COLO829 (cell line): ENCODE measurements around the gene ZSWIM2.
"Not testable (repeated sequence)": the region's sequence is repeated elsewhere in the genome, so short reads cannot be mapped to it uniquely, and the experiment has no call there.

Experiments used
- DNase-seq: peaks from one replicate; pipeline ENCODE4 v3.0.0; 2012; ENCODE audit warnings: low spot score

ZSWIM2 gene, protein sequence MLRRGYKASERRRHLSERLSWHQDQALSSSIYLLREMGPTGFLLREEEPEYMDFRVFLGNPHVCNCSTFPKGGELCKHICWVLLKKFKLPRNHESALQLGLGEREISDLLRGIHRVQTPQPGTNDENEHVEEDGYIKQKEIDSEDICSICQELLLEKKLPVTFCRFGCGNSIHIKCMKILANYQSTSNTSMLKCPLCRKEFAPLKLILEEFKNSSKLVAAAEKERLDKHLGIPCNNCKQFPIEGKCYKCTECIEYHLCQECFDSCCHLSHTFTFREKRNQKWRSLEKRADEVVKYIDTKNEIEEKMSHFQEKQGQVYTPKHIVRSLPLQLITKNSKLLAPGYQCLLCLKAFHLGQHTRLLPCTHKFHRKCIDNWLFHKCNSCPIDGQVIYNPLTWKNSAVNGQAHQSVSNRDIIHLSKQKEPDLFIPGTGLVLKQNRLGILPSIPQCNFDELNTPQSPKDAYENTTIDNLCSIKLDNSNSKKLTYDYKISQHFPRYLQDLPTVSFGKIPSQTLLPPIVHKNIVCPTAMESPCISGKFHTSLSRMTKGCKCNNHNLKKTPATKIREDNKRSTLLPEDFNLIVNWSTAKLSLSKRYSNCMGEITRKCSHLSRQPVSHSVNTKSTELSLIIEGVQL

GRCh38 chr2:186848873-186849578 lies at the start of gene ZSWIM2:
Gene ZSWIM2 (minus strand): TSS chr2:186849170. CDS start chr2:186849130, 40 bp downstream.
- no peak for DNase-seq

- DNase-seq: not testable (repeated sequence)
Measured at GRCh38 chr2:186896220-186896619, 47.2 kb upstream of the ZSWIM2 start.

DNA sequence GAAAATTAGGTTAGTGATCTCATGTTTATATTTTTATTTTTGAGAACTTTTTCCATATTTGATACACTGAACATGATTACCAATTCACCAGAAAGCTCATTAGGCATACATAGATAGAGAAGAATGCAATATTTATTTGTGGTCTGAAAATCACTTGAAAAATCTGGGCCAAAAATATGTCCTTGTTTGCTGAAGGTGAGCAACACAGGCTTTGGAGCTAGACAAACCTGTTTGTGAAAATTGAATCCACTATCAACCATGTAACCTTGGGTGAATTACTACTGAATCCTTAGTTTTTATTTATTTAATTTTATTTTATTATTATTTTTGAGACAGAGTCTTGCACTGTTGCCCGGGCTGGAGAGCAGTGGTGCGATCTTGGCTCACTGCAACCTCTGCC lies 46.5 kb upstream of the ZSWIM2 start:
- no peak for DNase-seq

DNA sequence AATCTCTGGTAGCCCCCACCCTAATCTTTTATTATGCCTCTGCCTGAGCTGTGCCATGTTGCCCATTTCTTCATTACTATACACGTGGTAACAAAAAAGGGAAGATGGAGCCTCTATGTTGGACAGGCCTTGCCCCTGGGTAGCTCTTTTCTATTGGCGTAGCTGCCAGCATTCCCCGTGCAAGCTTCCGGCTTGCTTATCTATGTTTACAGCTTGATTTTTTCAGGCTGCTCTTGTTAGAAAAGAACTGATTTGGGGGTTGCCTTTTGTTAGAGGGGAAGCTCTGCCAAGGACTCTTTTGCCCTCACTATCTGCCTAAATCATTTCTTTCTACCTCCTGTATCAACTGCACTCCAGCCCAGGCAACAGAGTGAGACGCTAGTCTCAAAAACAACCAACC lies 45.5 kb upstream of the ZSWIM2 start:
- no peak for DNase-seq

GRCh38 chr2:186892821-186893220 lies 43.9 kb upstream of the ZSWIM2 start:
- no peak for DNase-seq

GRCh38 chr2:186891185-186891621 lies 42.2 kb upstream of the ZSWIM2 start:
- no peak for DNase-seq

GRCh38 chr2:186889101-186889879 lies 40.3 kb upstream of the ZSWIM2 start:
- no peak for DNase-seq

DNA sequence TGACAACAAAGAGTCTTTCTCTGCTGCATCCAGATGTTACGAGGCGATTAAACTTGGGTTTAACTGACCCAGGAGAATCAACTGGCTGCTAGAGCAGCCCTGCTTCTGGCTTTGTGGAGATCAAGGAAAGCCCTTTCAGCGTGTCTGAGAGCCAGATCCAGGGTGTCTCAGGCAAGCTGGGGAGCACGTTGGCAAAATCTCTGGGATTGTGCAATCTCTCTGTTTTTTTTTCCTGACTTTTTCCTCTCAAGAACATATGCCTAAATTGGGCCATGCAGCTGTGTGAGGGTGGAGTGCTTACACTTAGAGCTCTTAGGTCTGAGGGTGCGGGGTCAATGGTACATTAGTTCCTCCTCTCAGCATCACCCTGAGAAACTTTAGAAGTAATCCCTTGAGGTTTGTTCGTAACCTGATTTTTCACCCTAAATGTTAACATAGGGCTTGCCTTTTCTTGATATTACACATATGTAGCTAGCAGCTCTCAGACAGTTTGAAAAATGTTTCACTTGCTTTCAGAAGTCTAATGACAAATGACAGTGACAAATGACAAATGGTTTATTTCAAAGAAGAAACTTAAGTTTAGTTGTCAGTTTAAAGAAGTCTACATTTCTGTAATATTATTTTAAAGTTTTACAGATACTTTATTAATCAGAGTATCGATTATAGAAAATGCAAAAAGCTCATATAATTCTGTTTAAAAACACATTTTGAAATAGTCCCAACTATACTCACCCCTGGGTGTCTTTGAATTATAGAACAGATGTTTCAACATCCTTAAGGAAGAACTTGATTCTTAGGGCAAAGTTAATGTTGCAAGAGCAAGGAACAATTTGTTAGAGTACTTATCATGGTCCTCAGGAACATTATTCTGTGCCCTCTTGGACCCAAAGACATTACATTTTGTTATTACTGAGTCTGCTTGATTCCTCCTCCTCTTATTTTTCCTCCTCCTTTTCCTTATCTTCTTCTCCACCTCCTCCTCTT lies 38.4 kb upstream of the ZSWIM2 start:
- no peak for DNase-seq

DNA sequence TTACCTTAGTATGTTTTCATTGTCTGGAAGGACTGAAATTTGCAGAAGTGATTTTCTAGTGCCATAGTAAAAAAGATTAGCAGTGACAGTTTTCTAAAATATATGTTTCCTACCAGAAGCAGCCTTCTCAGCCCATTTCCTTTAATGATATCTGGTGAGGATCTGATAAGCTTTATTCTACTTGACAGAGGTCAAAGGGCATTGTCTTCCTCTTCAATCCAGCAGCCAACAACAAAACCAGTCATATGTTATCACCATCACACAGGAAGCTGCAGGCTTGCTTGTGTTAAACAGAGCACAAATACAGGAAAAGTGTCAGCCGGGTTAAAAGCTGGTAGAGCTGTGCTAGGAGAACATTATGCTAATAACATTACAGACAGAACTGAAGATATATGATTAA lies 35.6 kb upstream of the ZSWIM2 start:
- no peak for DNase-seq

DNA sequence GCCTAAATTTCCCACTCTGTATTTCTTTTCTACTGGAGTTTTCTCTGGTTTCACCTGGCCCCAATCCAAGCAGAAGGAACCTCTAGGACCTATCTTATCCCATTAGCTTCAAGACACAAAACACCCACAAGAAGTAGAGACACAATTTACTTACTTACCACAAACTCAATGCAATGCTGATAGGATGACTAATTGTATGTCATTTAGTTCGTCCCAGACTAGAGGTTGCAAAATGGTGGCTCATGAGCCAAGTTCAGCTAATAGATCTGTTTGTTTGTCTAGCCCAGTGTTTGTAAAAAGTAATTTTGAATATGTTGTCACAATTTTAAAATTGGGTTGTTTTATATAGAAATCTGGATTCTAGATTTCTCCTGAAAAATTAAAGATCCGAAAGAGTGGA lies 34.7 kb upstream of the ZSWIM2 start:
- no peak for DNase-seq

- DNase-seq: no peak
Measured at GRCh38 chr2:186882511-186883071, 33.6 kb upstream of the ZSWIM2 start.

DNA sequence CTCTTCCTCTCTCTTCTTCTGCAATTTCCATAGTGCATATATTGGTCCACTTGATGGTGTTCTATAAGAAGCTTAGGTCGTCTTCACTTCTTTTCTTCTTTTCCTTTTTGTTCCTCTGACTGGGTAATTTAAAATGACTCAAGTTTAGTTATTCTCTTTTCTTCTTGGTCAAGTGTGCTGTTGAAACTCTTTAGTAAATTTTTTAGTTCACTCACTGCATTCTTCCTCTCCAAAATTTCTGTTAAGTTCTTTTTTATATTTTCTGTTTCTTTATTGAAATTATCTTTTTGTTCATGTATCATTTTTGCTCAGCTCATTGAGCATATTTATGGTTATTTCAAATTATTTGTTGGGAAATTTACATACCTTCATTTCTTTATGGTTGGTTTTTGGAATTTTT lies 32.7 kb upstream of the ZSWIM2 start:
- no peak for DNase-seq

- no peak for DNase-seq
Measured at GRCh38 chr2:186879312-186879711, 30.3 kb upstream of the ZSWIM2 start.

DNA sequence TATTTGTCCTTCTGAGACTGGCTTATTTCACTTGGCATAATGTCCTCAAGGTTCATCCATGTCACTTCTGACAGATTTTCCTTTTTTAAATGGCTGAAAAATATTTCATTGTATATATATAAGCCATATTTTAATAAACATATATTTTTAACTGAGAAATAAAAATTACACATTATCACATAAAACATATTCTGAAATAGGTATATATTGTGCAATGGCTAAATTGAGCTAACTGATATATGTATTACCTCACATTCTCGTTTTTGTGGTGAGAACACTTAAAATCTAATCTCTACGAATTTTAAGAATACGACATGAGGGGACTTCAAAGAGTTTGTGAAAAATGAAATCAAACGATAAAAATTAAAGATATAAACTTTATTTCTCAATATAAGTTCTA lies 25.7 kb upstream of the ZSWIM2 start:
- DNase-seq: no peak

DNA sequence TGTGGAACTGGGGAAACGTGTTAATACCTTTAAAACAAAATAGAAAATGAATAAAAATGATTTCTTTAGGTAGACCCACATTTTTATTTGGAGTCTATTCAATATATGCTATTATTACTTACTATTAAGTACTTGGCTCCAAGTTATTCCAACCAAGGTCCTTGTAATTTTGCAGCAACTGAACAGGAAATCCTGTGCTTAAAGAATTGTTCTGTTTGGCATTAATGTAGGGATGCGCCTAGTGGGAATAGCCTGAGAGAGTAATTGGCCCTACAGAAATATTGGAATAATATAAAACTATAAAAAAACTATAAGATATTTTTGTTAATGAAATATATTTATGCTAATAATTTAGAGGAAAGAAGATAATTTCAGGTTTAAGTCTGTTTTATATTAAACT lies 22.9 kb upstream of the ZSWIM2 start:
- no peak for DNase-seq

- no peak for DNase-seq
Measured at GRCh38 chr2:186868344-186868743, 19.4 kb upstream of the ZSWIM2 start.

DNA sequence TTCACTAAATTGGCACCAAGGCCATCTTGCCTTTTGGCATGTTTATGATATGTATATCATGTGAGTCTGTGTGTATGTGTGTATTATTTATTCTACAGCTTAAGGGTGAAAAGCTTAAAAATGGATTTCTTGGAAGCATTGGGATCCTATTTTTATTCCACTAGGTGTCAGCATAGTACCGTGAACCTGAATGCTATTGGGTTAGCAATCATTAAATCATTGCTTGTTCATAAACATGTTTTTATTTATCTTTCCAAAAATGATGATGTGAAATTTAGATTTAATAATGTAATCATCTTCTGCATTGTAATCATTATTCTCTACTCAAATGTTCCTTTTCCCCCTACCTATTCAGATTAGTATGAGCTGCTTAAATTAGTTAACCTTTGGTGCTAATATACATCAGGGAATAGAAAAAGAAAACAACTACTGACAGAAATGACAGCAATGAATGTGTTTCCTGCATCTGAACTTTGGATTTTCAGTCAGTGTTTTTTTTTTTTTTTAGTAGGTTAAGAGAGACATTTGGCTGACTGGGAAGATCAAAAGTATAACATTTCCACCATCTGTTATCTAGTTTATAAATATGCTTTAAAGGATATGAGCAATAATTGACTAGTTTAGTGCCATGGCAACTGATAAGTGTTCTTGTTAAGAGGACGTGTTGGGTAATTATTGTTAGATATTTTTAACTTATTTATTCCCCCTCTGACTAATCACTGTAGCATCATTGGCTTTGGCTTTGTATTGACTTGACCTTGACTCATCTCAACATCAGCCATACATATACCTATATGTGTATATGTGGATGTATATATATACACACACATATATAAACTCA lies 14.1 kb upstream of the ZSWIM2 start:
- peak; percentile 22 for DNase-seq

- no peak for DNase-seq
Measured at GRCh38 chr2:186855216-186855615, 6.2 kb upstream of the ZSWIM2 start.

DNA sequence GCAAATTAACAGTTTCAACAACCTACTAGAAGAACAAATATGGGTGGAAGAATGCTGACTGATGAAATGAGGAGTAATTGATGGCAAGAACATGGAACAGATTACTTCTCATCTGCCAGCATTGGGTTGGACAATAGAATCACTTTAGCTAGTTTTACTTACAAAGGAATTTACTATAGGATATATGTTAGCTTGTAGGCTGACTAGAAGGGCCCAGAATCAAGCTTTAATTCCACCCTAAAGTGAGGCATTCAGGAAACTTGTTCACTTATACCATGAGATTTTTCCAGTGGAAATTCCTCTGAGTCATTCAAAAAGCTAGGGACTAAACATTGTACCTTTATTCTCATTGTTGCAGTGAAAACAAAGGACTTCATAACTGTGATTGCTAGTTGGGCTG lies 5.0 kb upstream of the ZSWIM2 start:
- DNase-seq: no peak

DNA sequence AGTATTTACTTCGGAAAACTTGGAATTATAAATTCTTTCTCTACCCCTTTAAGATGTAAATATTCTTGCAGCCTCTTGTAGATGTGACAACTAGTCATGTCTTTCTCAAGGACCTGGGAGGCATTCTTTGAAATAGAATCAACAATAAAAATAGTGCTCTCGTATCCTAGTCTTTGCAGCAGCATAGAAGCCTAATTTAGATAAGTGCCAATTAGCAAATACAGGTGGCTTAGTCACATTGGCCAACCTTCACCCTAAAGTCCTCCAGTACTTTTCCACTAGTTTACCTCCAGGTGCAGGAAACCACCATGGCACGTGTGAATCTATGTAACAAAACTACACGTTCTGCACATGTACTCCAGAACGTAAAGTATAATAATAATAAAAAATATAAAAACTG lies 3.5 kb upstream of the ZSWIM2 start:
- no peak for DNase-seq
